Uterus (tissue), 4 donors: ENCODE data around the gene FNIP2. TPM values are rescaled to one million over a fixed set of nuclear protein-coding genes. Genes with fewer than 3 reads are reported as not detected.
A peak's percentile ranks its signal among the peaks of the same experiment; 100 is the strongest.
"Not testable (repeated sequence)": the region's sequence is repeated elsewhere in the genome, so short reads cannot be mapped to it uniquely, and the experiment has no call there.

Experiments
- DNase-seq, 2 donors: peaks; one replicate each; pipeline ENCODE4 v3.0.0-alpha.2; 2019 to 2020
- H3K27ac ChIP-seq, 2 donors: fragments of 200-600 bp; sonication (generic); 1 replicate in 1 of 2; 2 replicates in 1 of 2; pipeline ENCODE4 v1.5.1; 2016 to 2018
- H3K27me3 ChIP-seq, 2 donors: fragments of 200-600 bp; sonication (generic); one replicate each; pipeline ENCODE4 v1.5.1; 2018 to 2019; ENCODE audit warnings: control low read depth in 1 of 2
- H3K36me3 ChIP-seq, 2 donors: fragments of 200-600 bp; sonication (generic); one replicate each; pipeline ENCODE4 v1.5.1; 2019; ENCODE audit warnings: control low read depth in 1 of 2
- H3K4me1 ChIP-seq, 2 donors: fragments of 200-600 bp; sonication (generic); one replicate each; pipeline ENCODE4 v1.5.1; 2018 to 2019; ENCODE audit warnings: control low read depth in 1 of 2
- H3K4me3 ChIP-seq, 2 donors: fragments of 200-600 bp; sonication (generic); 1 replicate in 1 of 2; 2 replicates in 1 of 2; pipeline ENCODE4 v1.5.1; 2018 to 2019; ENCODE audit warnings: mild to moderate bottlenecking in 1 of 2
- H3K9me3 ChIP-seq, 2 donors: fragments of 200-600 bp; sonication (generic); one replicate each; pipeline ENCODE4 v1.5.1; 2019; ENCODE audit warnings: control low read depth in 1 of 2
- CTCF ChIP-seq, 4 experiments: fragments of 200-600 bp in 2 of 4; fragments of 450-650 bp in 2 of 4; sonication (generic) in 2 of 4; IDR thresholded peaks; one replicate each; pipeline ENCODE4 v1.5.1; 2016 to 2019; ENCODE audit warnings: antibody characterized with exemption in 4 of 4, mild to moderate bottlenecking in 2 of 4, moderate library complexity in 1 of 4
- POLR2A ChIP-seq, 2 donors: fragments of 450-650 bp; IDR thresholded peaks; one replicate each; pipeline ENCODE4 v1.6.1; 2016; ENCODE audit warnings: antibody characterized with exemption in 2 of 2, mild to moderate bottlenecking in 1 of 2, moderate library complexity in 1 of 2
- intact Hi-C: fragments of 100-400 bp; cut with DNase I; formaldehyde crosslinking; loops from one replicate; pipeline ENCODE4 v1.15.1; 2023; ENCODE audit warnings: low total_unique reads
- total RNA-seq, 4 donors: library from RNA; depleted of rRNA in 3 of 4; stranded (reverse); fragments of >200 nt in 3 of 4; gene quantifications; one replicate each; pipeline versions ENCODE4 v1.1.0 to v1.2.4, GENCODE V29; 2014 to 2023
- donor health status: DM: yes; HTN: yes; CAD: no.

Gene FNIP2
- total RNA-seq, 4 donors from 2014 or later, result 8.5 to 61.9 (median 29.6) TPM

GRCh38 chr4:158913766-158914165 is 144.9 kb downstream of the FNIP2 start:
- H3K4me1 ChIP-seq, result peaks cover 0 to 4% of the 10 kb centered on the region in 2 donors
- intact Hi-C loops, result no loop called here

GRCh38 chr4:158914218-158914617 is 145.4 kb downstream of the FNIP2 start:
- intact Hi-C loops, result no loop called here
- TF ChIP-seq CTCF (IDR thresholded peaks at IDR 0.05) (no peak), POLR2A (IDR thresholded peaks at IDR 0.05) (no peak)

More at GRCh38 chr4:158913766-158914165, 144.9 kb downstream of the FNIP2 start:
- TF ChIP-seq CTCF (IDR thresholded peaks at IDR 0.05) (no peak), POLR2A (IDR thresholded peaks at IDR 0.05) (no peak)
- H3K4me3 ChIP-seq, result no peak overlapping the region
- H3K9me3 ChIP-seq, result no peaks in the 10 kb centered on the region
- no peaks in the 10 kb centered on the region for H3K27me3 ChIP-seq
- H3K27ac ChIP-seq, result peak overlapping the region in 1 of 2 donors; percentile 13
- no peak for DNase-seq
- H3K36me3 ChIP-seq, result no peaks in the 10 kb centered on the region

GRCh38 chr4:158915683-158916241 is 146.9 kb downstream of the FNIP2 start:
- no peaks in the 10 kb centered on the region for H3K27me3 ChIP-seq
- H3K27ac ChIP-seq, result no peak overlapping the region
- TF ChIP-seq CTCF (IDR thresholded peaks at IDR 0.05), result no peak
- no peak for TF ChIP-seq POLR2A (IDR thresholded peaks at IDR 0.05)
- no peaks in the 10 kb centered on the region for H3K9me3 ChIP-seq
- no peaks in the 10 kb centered on the region for H3K36me3 ChIP-seq
- intact Hi-C loops, result no loop called here
- no peak overlapping the region for H3K4me3 ChIP-seq
- no peak for DNase-seq
- H3K4me1 ChIP-seq, result peaks cover 0 to 4% of the 10 kb centered on the region in 2 donors

More at GRCh38 chr4:158914218-158914617, 145.4 kb downstream of the FNIP2 start:
- no peak overlapping the region for H3K4me3 ChIP-seq
- DNase-seq, result no peak
- H3K27me3 ChIP-seq, result no peaks in the 10 kb centered on the region
- no peaks in the 10 kb centered on the region for H3K36me3 ChIP-seq
- peaks cover 0 to 4% of the 10 kb centered on the region in 2 donors for H3K4me1 ChIP-seq
- no peaks in the 10 kb centered on the region for H3K9me3 ChIP-seq
- H3K27ac ChIP-seq, result peak overlapping the region in 1 of 2 donors; percentile 13

GRCh38 chr4:158920452-158920996 is 151.7 kb downstream of the FNIP2 start:
- H3K9me3 ChIP-seq, H3K4me1 ChIP-seq, H3K36me3 ChIP-seq, intact Hi-C loops, H3K27me3 ChIP-seq, H3K27ac ChIP-seq, DNase-seq, H3K4me3 ChIP-seq: not testable (repeated sequence)

GRCh38 chr4:158927774-158928173 is 158.9 kb downstream of the FNIP2 start:
- H3K9me3 ChIP-seq, DNase-seq, intact Hi-C loops, H3K36me3 ChIP-seq, H3K4me1 ChIP-seq, H3K27me3 ChIP-seq, H3K27ac ChIP-seq, H3K4me3 ChIP-seq: not testable (repeated sequence)

GRCh38 chr4:158929939-158930638 is 161.3 kb downstream of the FNIP2 start:
- Histone ChIP-seq H3K27ac (no peak overlapping the region), H3K36me3 (no peaks in the 10 kb centered on the region), H3K4me3 (no peak overlapping the region), H3K4me1 (no peaks in the 10 kb centered on the region), H3K27me3 (no peaks in the 10 kb centered on the region), H3K9me3 (no peaks in the 10 kb centered on the region)
- no peak for DNase-seq
- intact Hi-C loops, result no loop called here
- TF ChIP-seq CTCF (IDR thresholded peaks at IDR 0.05), result no peak
- no peak for TF ChIP-seq POLR2A (IDR thresholded peaks at IDR 0.05)
